H1 (cell line): Measurements from ENCODE around the gene GDPGP1. TPM values are rescaled to one million over a fixed set of nuclear protein-coding genes. Genes with fewer than 3 reads are reported as not detected.

ENCODE experiments used
- ASH2L ChIP-seq: fragments of 200-600, 300-600 bp; sonication (generic); IDR thresholded peaks from one replicate; pipeline ENCODE4 v1.7.1; 2017; ENCODE audit warnings: low read length
- CBX5 ChIP-seq: fragments of 300-800, 300-1000 bp; sonication (generic); IDR thresholded peaks from 2 replicates; pipeline ENCODE4 v1.7.1; 2016; ENCODE audit warnings: antibody characterized with exemption, low read length, low read depth
- CBX8 ChIP-seq: fragments of 300-800, 300-1000 bp; sonication (generic); IDR thresholded peaks from 2 replicates; pipeline ENCODE4 v1.7.1; 2016; ENCODE audit warnings: low read depth, low read length, borderline replicate concordance
- CEBPB ChIP-seq: IDR thresholded peaks from 2 replicates; pipeline ENCODE4 v1.6.1; 2012; ENCODE audit warnings: low read depth, low read length
- EGR1 ChIP-seq: IDR thresholded peaks from 2 replicates; pipeline ENCODE4 v1.6.1; 2011; ENCODE audit warnings: low read depth, low read length, borderline replicate concordance
- PHF8 ChIP-seq: fragments of 200-600 bp; sonication (generic); conservative IDR thresholded peaks from 2 replicates; pipeline ENCODE4 v1.7.1; 2012; ENCODE audit warnings: low read depth, mild to moderate bottlenecking, inconsistent platforms, low read length, moderate library complexity
- POLR2AphosphoS5 ChIP-seq: IDR thresholded peaks from 2 replicates; pipeline ENCODE4 v1.6.1; 2011; ENCODE audit warnings: low read depth, low read length
- RXRA ChIP-seq: IDR thresholded peaks from 2 replicates; pipeline ENCODE4 v1.6.1; 2011; ENCODE audit warnings: low read depth, mild to moderate bottlenecking, low read length, moderate library complexity; ENCODE audit not compliant: insufficient read depth
- SIX5 ChIP-seq: IDR thresholded peaks from 2 replicates; pipeline ENCODE4 v1.6.1; 2011; ENCODE audit warnings: mild to moderate bottlenecking, low read depth, low read length
- TAF1 ChIP-seq: IDR thresholded peaks from 2 replicates; pipeline ENCODE4 v1.6.1; 2011; ENCODE audit warnings: mild to moderate bottlenecking, low read depth, low read length
- TEAD4 ChIP-seq: IDR thresholded peaks from 2 replicates; pipeline ENCODE4 v1.6.1; 2012; ENCODE audit warnings: low read depth, low read length, inconsistent platforms, mixed read lengths
- YY1 ChIP-seq: IDR thresholded peaks from 2 replicates; pipeline ENCODE4 v1.6.1; 2011; ENCODE audit warnings: low read depth, mild to moderate bottlenecking, low read length
- ZNF274 ChIP-seq: IDR thresholded peaks from 2 replicates; pipeline ENCODE4 v1.7.0; 2012; ENCODE audit warnings: low read length, borderline replicate concordance; ENCODE audit errors: extremely low read depth
- polyA plus RNA-seq, 7 experiments: library from polyadenylated mRNA; depleted of rRNA in 3 of 7; stranded (reverse) in 5 of 7; unstranded in 2 of 7; fragments of >200 nt in 5 of 7; fragments of 200-250 nt in 2 of 7; gene quantifications; 1 replicate in 5 of 7; 2 replicates in 1 of 7; 4 replicates in 1 of 7; pipeline versions ENCODE4 v1.2.1 to v1.2.3, GENCODE V29; 2011 to 2013; ENCODE audit warnings: missing spikeins in 2 of 7, mixed read lengths in 2 of 7
- total RNA-seq: library from RNA; stranded (reverse); fragmentation: NEBNext Ultra II Directional; extraction: Animal tissue kit (Norgen Biotek cat#: 25700); gene quantifications from 2 replicates; pipeline ENCODE4 v1.2.1, GENCODE V29; 2021
- TF ChIP-seq, protein P1 (sequence below): fragments of 300-600 bp; sonication (generic); IDR thresholded peaks from 2 replicates; pipeline ENCODE4 v1.7.1; 2012; ENCODE audit warnings: low read length, moderate library complexity, mild to moderate bottlenecking, inconsistent platforms; ENCODE audit not compliant: insufficient replicate concordance

GDPGP1 gene
- total and polyA plus RNA-seq, 2 of the 8 experiments (the other 6 are each of a cell fraction or from before 2014, with no cell fraction given) = 1.8 to 5.6 TPM

DNA sequence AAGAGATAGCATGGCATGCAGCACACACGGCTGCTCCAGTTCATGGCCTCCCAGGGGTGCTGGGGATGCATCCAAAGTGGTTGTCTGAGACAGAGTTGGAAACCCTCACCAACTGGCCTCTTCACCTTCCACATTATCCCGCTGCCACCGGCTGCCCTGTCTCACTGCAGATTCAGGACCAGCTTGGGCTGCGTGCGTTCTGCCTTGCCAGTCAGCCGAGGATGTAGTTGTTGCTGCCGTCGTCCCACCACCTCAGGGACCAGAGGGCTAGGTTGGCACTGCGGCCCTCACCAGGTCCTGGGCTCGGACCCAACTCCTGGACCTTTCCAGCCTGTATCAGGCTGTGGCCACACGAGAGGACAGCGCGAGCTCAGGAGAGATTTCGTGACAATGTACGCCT is 5.0 kb upstream of the GDPGP1 start (continued):
- TF ChIP-seq, protein P1, sequence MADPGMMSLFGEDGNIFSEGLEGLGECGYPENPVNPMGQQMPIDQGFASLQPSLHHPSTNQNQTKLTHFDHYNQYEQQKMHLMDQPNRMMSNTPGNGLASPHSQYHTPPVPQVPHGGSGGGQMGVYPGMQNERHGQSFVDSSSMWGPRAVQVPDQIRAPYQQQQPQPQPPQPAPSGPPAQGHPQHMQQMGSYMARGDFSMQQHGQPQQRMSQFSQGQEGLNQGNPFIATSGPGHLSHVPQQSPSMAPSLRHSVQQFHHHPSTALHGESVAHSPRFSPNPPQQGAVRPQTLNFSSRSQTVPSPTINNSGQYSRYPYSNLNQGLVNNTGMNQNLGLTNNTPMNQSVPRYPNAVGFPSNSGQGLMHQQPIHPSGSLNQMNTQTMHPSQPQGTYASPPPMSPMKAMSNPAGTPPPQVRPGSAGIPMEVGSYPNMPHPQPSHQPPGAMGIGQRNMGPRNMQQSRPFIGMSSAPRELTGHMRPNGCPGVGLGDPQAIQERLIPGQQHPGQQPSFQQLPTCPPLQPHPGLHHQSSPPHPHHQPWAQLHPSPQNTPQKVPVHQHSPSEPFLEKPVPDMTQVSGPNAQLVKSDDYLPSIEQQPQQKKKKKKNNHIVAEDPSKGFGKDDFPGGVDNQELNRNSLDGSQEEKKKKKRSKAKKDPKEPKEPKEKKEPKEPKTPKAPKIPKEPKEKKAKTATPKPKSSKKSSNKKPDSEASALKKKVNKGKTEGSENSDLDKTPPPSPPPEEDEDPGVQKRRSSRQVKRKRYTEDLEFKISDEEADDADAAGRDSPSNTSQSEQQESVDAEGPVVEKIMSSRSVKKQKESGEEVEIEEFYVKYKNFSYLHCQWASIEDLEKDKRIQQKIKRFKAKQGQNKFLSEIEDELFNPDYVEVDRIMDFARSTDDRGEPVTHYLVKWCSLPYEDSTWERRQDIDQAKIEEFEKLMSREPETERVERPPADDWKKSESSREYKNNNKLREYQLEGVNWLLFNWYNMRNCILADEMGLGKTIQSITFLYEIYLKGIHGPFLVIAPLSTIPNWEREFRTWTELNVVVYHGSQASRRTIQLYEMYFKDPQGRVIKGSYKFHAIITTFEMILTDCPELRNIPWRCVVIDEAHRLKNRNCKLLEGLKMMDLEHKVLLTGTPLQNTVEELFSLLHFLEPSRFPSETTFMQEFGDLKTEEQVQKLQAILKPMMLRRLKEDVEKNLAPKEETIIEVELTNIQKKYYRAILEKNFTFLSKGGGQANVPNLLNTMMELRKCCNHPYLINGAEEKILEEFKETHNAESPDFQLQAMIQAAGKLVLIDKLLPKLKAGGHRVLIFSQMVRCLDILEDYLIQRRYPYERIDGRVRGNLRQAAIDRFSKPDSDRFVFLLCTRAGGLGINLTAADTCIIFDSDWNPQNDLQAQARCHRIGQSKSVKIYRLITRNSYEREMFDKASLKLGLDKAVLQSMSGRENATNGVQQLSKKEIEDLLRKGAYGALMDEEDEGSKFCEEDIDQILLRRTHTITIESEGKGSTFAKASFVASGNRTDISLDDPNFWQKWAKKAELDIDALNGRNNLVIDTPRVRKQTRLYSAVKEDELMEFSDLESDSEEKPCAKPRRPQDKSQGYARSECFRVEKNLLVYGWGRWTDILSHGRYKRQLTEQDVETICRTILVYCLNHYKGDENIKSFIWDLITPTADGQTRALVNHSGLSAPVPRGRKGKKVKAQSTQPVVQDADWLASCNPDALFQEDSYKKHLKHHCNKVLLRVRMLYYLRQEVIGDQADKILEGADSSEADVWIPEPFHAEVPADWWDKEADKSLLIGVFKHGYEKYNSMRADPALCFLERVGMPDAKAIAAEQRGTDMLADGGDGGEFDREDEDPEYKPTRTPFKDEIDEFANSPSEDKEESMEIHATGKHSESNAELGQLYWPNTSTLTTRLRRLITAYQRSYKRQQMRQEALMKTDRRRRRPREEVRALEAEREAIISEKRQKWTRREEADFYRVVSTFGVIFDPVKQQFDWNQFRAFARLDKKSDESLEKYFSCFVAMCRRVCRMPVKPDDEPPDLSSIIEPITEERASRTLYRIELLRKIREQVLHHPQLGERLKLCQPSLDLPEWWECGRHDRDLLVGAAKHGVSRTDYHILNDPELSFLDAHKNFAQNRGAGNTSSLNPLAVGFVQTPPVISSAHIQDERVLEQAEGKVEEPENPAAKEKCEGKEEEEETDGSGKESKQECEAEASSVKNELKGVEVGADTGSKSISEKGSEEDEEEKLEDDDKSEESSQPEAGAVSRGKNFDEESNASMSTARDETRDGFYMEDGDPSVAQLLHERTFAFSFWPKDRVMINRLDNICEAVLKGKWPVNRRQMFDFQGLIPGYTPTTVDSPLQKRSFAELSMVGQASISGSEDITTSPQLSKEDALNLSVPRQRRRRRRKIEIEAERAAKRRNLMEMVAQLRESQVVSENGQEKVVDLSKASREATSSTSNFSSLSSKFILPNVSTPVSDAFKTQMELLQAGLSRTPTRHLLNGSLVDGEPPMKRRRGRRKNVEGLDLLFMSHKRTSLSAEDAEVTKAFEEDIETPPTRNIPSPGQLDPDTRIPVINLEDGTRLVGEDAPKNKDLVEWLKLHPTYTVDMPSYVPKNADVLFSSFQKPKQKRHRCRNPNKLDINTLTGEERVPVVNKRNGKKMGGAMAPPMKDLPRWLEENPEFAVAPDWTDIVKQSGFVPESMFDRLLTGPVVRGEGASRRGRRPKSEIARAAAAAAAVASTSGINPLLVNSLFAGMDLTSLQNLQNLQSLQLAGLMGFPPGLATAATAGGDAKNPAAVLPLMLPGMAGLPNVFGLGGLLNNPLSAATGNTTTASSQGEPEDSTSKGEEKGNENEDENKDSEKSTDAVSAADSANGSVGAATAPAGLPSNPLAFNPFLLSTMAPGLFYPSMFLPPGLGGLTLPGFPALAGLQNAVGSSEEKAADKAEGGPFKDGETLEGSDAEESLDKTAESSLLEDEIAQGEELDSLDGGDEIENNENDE = no peak
- TF ChIP-seq ZNF274 = no peak
- TF ChIP-seq TAF1 = no peak
- TF ChIP-seq YY1 = no peak
- TF ChIP-seq SIX5 = no peak
- no peak for TF ChIP-seq CBX5
- no peak for TF ChIP-seq EGR1
- no peak for TF ChIP-seq TEAD4
- no peak for TF ChIP-seq CBX8
- TF ChIP-seq PHF8 = no peak
- TF ChIP-seq CEBPB = no peak
- no peak for TF ChIP-seq RXRA
- no peak; the same call in 1 of the 2 replicates for TF ChIP-seq POLR2AphosphoS5
- TF ChIP-seq ASH2L = no peak
